HCT116 (cell line): ENCODE measurements around the gene ACER3. TPM values are rescaled to one million over a fixed set of nuclear protein-coding genes. Genes with fewer than 3 reads are reported as not detected.

Experiments
- ATAC-seq: fragments of 200-7000 bp; cut with Tn5 transposase; 2 replicates; pipeline ENCODE4 v1.9.1; 2020; ENCODE audit warnings: mild to moderate bottlenecking, moderate library complexity
- BruUV-seq: library from RNA; stranded (reverse); fragments of 400-500 nt; replicated peaks from 2 replicates; lab custom pipeline; 2021; lab: Mats Ljungman, UMichigan
- CTCF ChIA-PET: fragments of 300-600 bp; sonication (Branson Sonifier 250); formaldehyde crosslinking; loops from one replicate; lab custom pipeline; 2021; ENCODE audit warnings: antibody characterized with exemption; lab: Charles Lee
- POLR2A ChIA-PET: fragments of 300-600, 350-600 bp; sonication (Branson Sonifier 250); formaldehyde crosslinking; loops from one replicate; lab custom pipeline; 2021; ENCODE audit warnings: antibody characterized with exemption; lab: Charles Lee
- RAD21 ChIA-PET, 2 experiments: fragments of 300-600 bp; sonication (Branson Sonifier 250); formaldehyde crosslinking; loops; one replicate each; lab custom pipeline; 2023; ENCODE audit warnings: low total read pairs in 2 of 2; ENCODE audit not compliant: uncharacterized antibody in 2 of 2, unreplicated experiment in 2 of 2, low non-redundant PET in 1 of 2; lab: Charles Lee
- DNase-seq: peaks from one replicate; pipeline ENCODE4 v3.0.0-alpha.2; 2010; ENCODE audit warnings: low read depth, low spot score
- H2AFZ ChIP-seq: fragments of 200-600 bp; shearing (Covaris generic), sonication (generic); 2 replicates; pipeline ENCODE4 v1.6.1; 2017; ENCODE audit warnings: low read depth, mixed run types, mixed read lengths, antibody characterized with exemption, low read length; ENCODE audit not compliant: poor library complexity, severe bottlenecking
- H3K27ac ChIP-seq: 2 replicates; pipeline ENCODE4 v1.5.1; 2012; ENCODE audit warnings: low read depth, low read length
- H3K27me3 ChIP-seq: fragments of 200-600 bp; sonication (generic); 2 replicates; pipeline ENCODE4 v1.6.1; 2016; ENCODE audit warnings: mixed run types, low read length, mixed read lengths; ENCODE audit not compliant: insufficient read depth
- H3K36me3 ChIP-seq, 2 experiments: fragments of 200-500 bp in 1 of 2; fragments of 200-600 bp in 1 of 2; sonication (Bioruptor generic) in 1 of 2; sonication (generic) in 1 of 2; 2 replicates each; pipeline versions ENCODE4 v1.5.1 to v1.6.1; 2014 to 2016; ENCODE audit warnings: low read length in 2 of 2, inconsistent platforms in 1 of 2, mixed read lengths in 1 of 2, mixed run types in 1 of 2; ENCODE audit not compliant: insufficient read depth in 2 of 2, control insufficient read depth in 1 of 2
- H3K4me1 ChIP-seq, 2 experiments: fragments of 200-600 bp in 1 of 2; sonication (generic) in 1 of 2; 2 replicates each; pipeline versions ENCODE4 v1.5.1 to v1.6.1; 2012 to 2017; ENCODE audit warnings: low read length in 2 of 2, inconsistent platforms in 1 of 2, mild to moderate bottlenecking in 1 of 2, mixed read lengths in 1 of 2, mixed run types in 1 of 2, moderate library complexity in 1 of 2; ENCODE audit not compliant: insufficient read depth in 2 of 2, control insufficient read depth in 1 of 2
- H3K4me2 ChIP-seq: fragments of 200-600 bp; sonication (generic); 2 replicates; pipeline ENCODE4 v1.6.1; 2017; ENCODE audit warnings: mixed run types, low read length, mixed read lengths
- H3K4me3 ChIP-seq, 2 experiments: fragments of 200-600 bp in 1 of 2; sonication (generic) in 1 of 2; replicated peaks in 1 of 2; 2 replicates each; pipeline ENCODE4 v1.5.1; 2011 to 2016; ENCODE audit warnings: low read length in 2 of 2, control low read depth in 1 of 2, low read depth in 1 of 2, mild to moderate bottlenecking in 1 of 2, mixed read lengths in 1 of 2, mixed run types in 1 of 2
- H3K79me2 ChIP-seq: fragments of 200-600 bp; sonication (generic); 2 replicates; pipeline ENCODE4 v1.6.1; 2017; ENCODE audit warnings: mild to moderate bottlenecking, mixed run types, low read length, moderate library complexity, mixed read lengths; ENCODE audit not compliant: insufficient read depth
- H3K9ac ChIP-seq: fragments of 200-600 bp; sonication (generic); 2 replicates; pipeline ENCODE4 v1.6.1; 2016; ENCODE audit warnings: low read length, mixed read lengths
- H3K9me2 ChIP-seq: fragments of 200-600 bp; sonication (generic), shearing (Covaris generic); 2 replicates; pipeline ENCODE4 v1.6.1; 2017; ENCODE audit warnings: mixed run types, mild to moderate bottlenecking, moderate library complexity; ENCODE audit not compliant: insufficient read depth
- H3K9me3 ChIP-seq, 2 experiments: fragments of 200-500 bp in 1 of 2; fragments of 200-600 bp in 1 of 2; sonication (Bioruptor generic) in 1 of 2; sonication (generic) in 1 of 2; 2 replicates each; pipeline ENCODE4 v1.6.1; 2014 to 2017; ENCODE audit warnings: low read length in 2 of 2, mixed read lengths in 2 of 2, inconsistent platforms in 1 of 2, low read depth in 1 of 2, mild to moderate bottlenecking in 1 of 2, mixed run types in 1 of 2, moderate library complexity in 1 of 2; ENCODE audit not compliant: control insufficient read depth in 1 of 2, insufficient read depth in 1 of 2
- H4K20me1 ChIP-seq: fragments of 200-600 bp; sonication (generic), shearing (Covaris generic); 2 replicates; pipeline ENCODE4 v1.6.1; 2017; ENCODE audit warnings: mixed run types, mild to moderate bottlenecking, moderate library complexity; ENCODE audit not compliant: insufficient read depth
- ATF3 ChIP-seq: IDR thresholded peaks from 2 replicates; pipeline ENCODE4 v1.6.1; 2012
- CBX3 ChIP-seq: IDR thresholded peaks from 2 replicates; pipeline ENCODE4 v1.6.1; 2012; ENCODE audit warnings: low read depth
- ELF1 ChIP-seq: IDR thresholded peaks from 2 replicates; pipeline ENCODE4 v1.6.1; 2012; ENCODE audit warnings: low read depth, borderline replicate concordance
- EZH2phosphoT487 ChIP-seq: fragments of 200-600 bp; IDR thresholded peaks from 2 replicates; pipeline ENCODE4 v1.6.1; 2018; ENCODE audit warnings: antibody characterized with exemption, borderline replicate concordance
- JUND ChIP-seq: IDR thresholded peaks from 2 replicates; pipeline ENCODE4 v1.6.1; 2012
- SIN3A ChIP-seq: IDR thresholded peaks from 2 replicates; pipeline ENCODE4 v1.6.1; 2012; ENCODE audit warnings: low read depth
- SRF ChIP-seq: IDR thresholded peaks from 2 replicates; pipeline ENCODE4 v1.6.1; 2012; ENCODE audit warnings: low read depth
- YY1 ChIP-seq: IDR thresholded peaks from 2 replicates; pipeline ENCODE4 v1.6.1; 2011; ENCODE audit warnings: low read length, low read depth, moderate library complexity, mild to moderate bottlenecking; ENCODE audit not compliant: insufficient replicate concordance; ENCODE audit errors: extremely low read depth
- ZBTB33 ChIP-seq: IDR thresholded peaks from 2 replicates; pipeline ENCODE4 v1.6.1; 2011; ENCODE audit warnings: mild to moderate bottlenecking, low read length, moderate library complexity; ENCODE audit not compliant: insufficient replicate concordance; ENCODE audit errors: extremely low read depth
- ZNF274 ChIP-seq: fragments of 200-500 bp; sonication (Bioruptor generic); IDR thresholded peaks from 2 replicates; pipeline ENCODE4 v1.6.1; 2014; ENCODE audit warnings: mild to moderate bottlenecking, low read depth, low read length, inconsistent platforms
- intact Hi-C: fragments of 100-400 bp; cut with micrococcal nuclease; formaldehyde crosslinking; loops from 2 replicates; pipeline ENCODE4 v1.10.0; 2022
- total RNA-seq: library from RNA; stranded (reverse); gene quantifications from one replicate; pipeline ENCODE4 v1.2.1, GENCODE V29; 2021; ENCODE audit not compliant: unreplicated experiment

The ACER3 gene
- total RNA-seq, 1 experiment from 2014 or later, result 19.1 TPM

GRCh38 chr11:77026743-77027142 lies 166.0 kb downstream of the ACER3 start:
- no peak for DNase-seq
- RAD21 ChIA-PET, result no interaction called here
- H3K9ac ChIP-seq, result no peak overlapping the region

More at GRCh38 chr11:77026743-77027142, 166.0 kb downstream of the ACER3 start:
- no peak for ATAC-seq
- Histone ChIP-seq H2AFZ (no peak overlapping the region), H3K9me2 (no peaks in the 10 kb centered on the region), H3K27ac (no peak overlapping the region), H3K9me3 (no peaks in the 10 kb centered on the region), H3K4me1 (peaks cover 4 to 5% of the 10 kb centered on the region in 2 experiments; a peak in 2 of 4 replicates), H3K79me2 (no peaks in the 10 kb centered on the region), H3K4me3 (no peak overlapping the region), H3K4me2 (no peak overlapping the region), H3K27me3 (no peaks in the 10 kb centered on the region), H4K20me1 (no peaks in the 10 kb centered on the region), H3K36me3 (no peaks in the 10 kb centered on the region)
- ChIA-PET POLR2A (no interaction called here), CTCF (no interaction called here)
- TF ChIP-seq SIN3A (no peak), JUND (no peak), EZH2phosphoT487 (no peak), SRF (no peak), ELF1 (no peak), YY1 (no peak), CBX3 (no peak), ZBTB33 (no peak), ATF3 (no peak), ZNF274 (no peak)
- intact Hi-C loops, result no loop called here
- no TSS peak for BruUV-seq
